ENCODE measurements around the gene TLL2.

Gene TLL2

DNA sequence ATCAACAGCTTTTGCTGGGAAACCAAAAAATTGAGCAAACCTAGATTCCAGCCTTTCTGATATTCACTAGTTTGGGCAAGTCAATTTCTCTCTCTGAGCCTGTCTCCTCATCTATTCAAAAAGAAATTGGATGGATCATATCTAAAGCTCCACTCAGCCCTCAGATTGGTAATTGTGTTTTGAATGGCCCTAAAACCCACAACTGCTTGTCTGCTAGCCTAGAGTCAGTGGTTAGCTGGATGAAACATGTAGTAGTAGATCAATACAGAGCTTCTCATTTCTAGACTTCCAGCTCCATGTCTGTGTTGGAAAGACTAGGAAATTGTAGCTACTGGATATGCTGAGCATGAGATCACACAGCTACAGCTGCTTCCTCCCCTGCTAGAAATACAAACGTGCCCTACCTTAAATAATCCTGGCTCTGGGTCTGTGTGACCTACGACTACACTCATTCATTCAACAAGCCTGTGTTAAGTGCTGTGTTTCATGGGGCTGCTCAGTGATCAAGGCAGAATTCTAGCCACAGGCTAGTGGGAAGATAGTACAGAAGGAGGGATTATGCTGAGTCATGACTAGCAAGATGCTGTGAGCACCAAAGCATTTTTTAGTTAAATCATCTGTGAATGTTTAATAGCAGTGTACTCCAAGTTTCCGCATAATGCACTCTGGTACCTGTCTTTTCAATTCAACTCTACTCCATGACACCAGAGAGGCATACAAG, 193.8 kb downstream of the TLL2 start:
- DNase-seq (ENCODE audit: low read depth), result no peak

DNA sequence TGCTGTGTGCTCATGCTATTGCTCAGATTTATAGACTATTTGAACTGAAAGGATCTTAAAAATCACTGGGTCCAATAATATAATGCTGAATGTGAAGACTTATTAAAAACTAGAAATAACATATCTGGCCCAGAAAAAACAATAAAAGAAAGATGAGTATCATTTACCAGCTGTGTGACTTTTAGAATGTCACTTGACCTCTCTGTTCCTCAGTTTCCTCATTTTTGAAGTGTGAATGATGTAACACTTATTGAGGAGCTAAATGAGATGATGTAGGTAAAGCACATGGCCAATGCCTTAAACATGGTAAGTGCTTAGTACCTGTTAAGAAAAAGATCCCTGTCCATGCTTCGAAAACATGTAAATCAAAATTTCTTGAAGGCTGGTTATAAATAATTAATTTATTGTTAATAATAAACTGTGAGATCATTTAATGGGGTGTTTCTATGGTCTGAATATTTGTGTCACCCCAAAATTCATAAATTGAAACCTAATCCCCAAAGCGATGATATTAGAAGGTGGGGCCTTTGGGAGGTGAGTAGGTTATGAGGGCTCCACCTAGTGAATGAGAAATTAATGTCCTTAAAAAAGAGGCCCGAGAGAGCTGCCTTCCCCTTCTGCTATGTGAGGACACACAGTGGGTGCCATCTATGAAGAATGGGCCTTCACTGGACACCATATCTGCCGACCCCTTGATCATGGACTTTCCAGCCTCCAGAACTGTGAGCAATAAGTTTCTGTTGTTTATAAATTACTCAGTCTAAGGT, 196.5 kb downstream of the TLL2 start:
- DNase-seq (ENCODE audit: low read depth), result no peak
